ENCODE measurements around the gene ADGRG3.

ADGRG3 gene

DNA sequence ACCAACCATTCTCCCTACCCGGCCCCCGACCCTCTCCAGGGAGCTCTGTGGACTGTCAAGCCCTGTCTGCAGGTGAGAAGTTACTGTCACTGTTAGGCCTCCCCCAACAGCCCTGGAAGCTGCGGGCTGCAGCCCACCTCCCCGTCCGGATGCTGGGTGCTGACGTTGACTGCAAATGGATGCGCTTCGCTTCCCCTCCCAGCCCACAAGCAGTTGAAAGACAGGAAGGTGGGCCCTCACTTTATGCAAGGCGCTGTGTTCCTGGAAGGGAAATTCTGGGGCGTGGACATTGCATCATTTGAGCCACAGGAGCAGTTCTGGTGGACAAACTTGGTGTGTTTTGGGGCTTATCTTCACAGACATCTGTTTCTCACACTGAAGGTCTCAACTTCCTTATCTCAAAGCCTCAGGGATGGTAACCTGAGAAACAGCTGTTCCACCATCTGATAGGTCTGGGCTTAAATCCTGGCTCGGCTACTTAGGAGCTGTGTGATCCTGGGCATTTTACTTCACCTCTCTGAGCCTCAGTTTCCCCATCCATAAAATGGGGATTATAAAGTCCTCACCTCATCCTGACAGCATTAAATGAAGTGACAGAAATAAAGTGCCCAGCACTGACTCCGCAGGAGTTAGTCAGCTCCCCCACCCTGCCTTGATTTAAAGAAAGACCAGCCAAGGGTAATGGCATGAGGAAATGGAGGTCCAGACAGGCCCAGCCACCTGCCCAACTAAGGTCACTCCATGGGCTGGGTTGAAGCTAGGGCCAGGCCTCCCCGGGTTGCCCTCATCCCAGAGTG is 21.9 kb downstream of the ADGRG3 start:
- Histone ChIP-seq H3K9ac (ENCODE audit: low read depth, low read length) (no peak overlapping the region), H3K27ac (ENCODE audit: low read length) (no peak overlapping the region), H3K27me3 (ENCODE audit: insufficient read depth, low read length) (no peaks in the 10 kb centered on the region), H3K4me1 (ENCODE audit: insufficient read depth, low read length) (no peaks in the 10 kb centered on the region), H3K9me3 (ENCODE audit: insufficient read depth, low read depth, low read length) (no peaks in the 10 kb centered on the region), H3K36me3 (ENCODE audit: insufficient read depth, low read depth, low read length) (no peaks in the 10 kb centered on the region), H3K4me3 (ENCODE audit: low read length) (no peak overlapping the region)

- Histone ChIP-seq H3K36me3 (ENCODE audit: insufficient read depth, low read depth, low read length) (no peaks in the 10 kb centered on the region), H3K27me3 (ENCODE audit: insufficient read depth, low read length) (no peaks in the 10 kb centered on the region), H3K27ac (ENCODE audit: low read length) (no peak overlapping the region), H3K9ac (ENCODE audit: low read depth, low read length) (no peak overlapping the region), H3K9me3 (ENCODE audit: insufficient read depth, low read depth, low read length) (no peaks in the 10 kb centered on the region), H3K4me1 (ENCODE audit: insufficient read depth, low read length) (no peaks in the 10 kb centered on the region), H3K4me3 (ENCODE audit: low read length) (no peak overlapping the region)
These were observed 22.8 kb downstream of the ADGRG3 start for GRCh38 chr16:57690782-57691471.

DNA sequence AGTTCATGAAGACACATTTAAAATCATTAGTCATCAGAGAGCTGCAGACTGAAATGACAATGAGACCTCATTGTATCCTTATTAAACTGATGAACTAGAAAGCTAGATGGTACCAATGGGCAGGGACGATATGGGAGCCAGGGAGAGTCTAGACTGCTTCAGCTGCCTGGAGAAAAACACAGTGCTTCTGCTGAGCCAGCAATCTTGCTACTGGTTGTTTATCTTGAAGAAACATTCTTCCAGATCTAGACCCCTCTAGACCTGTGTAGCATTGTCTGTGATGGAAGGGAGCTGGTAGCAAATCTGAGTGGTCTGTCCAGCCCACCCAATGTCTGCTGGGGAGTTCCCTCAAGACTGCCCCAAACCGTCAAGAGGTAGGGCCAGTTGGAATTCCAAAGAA is 24.5 kb downstream of the ADGRG3 start:
- no peak overlapping the region for H3K4me3 ChIP-seq (ENCODE audit: low read length)
- H3K36me3 ChIP-seq (ENCODE audit: insufficient read depth, low read depth, low read length), result no peaks in the 10 kb centered on the region
- H3K27me3 ChIP-seq (ENCODE audit: insufficient read depth, low read length), result no peaks in the 10 kb centered on the region
- H3K27ac ChIP-seq (ENCODE audit: low read length), result no peak overlapping the region
- H3K9ac ChIP-seq (ENCODE audit: low read depth, low read length), result no peak overlapping the region
- no peaks in the 10 kb centered on the region for H3K9me3 ChIP-seq (ENCODE audit: insufficient read depth, low read depth, low read length)
- H3K4me1 ChIP-seq (ENCODE audit: insufficient read depth, low read length), result no peaks in the 10 kb centered on the region

- Histone ChIP-seq H3K4me1 (ENCODE audit: insufficient read depth, low read length) (no peaks in the 10 kb centered on the region), H3K36me3 (ENCODE audit: insufficient read depth, low read depth, low read length) (no peaks in the 10 kb centered on the region), H3K27me3 (ENCODE audit: insufficient read depth, low read length) (no peaks in the 10 kb centered on the region), H3K4me3 (ENCODE audit: low read length) (no peak overlapping the region), H3K27ac (ENCODE audit: low read length) (no peak overlapping the region), H3K9me3 (ENCODE audit: insufficient read depth, low read depth, low read length) (no peaks in the 10 kb centered on the region), H3K9ac (ENCODE audit: low read depth, low read length) (no peak overlapping the region)
These were observed 25.4 kb downstream of the ADGRG3 start for GRCh38 chr16:57693550-57693949.

DNA sequence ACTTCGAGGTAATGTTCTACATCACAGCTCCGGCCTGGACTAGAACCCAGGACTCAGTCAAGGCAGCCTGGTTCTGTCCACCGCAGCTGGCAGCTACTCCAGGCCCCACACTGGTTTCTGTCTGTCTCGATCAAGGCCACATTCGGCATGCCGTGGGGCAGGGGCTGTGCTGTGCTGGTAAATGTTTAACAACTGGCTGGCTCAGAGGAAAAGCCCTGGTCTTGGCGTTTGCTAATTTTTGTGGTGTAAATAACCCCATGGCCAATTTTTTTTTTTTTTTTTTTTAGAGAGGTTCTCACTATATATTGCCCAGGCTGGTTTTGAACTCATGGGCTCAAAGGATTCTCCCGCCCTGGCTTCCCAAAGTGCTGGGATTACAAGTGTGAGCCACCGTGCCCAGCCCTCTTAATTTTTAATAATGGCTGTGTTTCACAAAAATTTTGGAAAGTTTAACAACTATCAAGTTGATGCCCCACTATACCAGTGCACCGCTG is 26.2 kb downstream of the ADGRG3 start:
- Histone ChIP-seq H3K9ac (ENCODE audit: low read depth, low read length) (no peak overlapping the region), H3K4me3 (ENCODE audit: low read length) (no peak overlapping the region), H3K4me1 (ENCODE audit: insufficient read depth, low read length) (no peaks in the 10 kb centered on the region)

DNA sequence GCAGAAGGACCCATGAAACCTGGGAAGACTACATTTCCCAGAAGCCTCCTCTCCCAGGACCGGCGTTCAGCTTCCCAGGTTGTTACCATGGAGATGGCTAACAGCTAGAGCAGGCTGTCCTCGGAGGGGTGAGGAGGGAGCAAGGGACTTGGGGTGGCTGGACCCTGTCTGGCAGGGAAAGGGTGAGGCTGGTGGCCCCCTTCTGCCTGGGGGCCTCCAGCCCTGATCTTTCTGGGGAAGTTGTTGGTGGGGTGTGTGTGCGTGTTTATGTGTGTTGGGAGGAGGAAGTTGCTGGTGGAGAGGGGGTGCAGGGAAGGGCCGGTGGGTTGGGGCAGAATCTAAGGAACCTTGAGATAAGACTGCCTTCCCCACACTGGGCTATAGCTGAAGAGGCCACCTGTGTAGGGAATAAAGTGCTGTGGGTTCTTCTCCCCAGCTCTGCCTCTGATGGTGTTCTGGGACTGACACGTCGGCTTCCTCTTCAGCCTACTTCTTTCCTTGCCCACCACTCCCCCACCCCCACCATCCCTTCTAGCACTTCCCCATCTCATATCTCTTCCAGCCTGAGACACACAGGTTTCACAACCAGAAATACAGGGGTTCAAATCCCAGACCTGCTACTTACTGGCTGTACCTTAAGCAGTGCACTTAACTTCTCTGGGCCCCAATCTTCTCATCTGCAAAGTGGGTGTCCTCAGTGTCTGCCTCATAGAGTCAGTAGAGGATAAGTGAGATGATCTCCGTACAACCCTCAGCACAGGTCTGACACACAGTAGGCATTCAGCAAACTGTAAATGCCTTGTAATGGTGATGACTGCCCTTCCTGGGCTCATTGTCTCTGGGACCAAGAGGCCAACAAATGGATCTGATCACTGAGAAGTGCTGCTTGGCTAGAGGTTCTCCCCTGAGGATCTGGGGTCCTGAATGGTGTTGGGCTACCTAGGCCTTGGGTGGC is 26.9 kb downstream of the ADGRG3 start, which contains the start of gene DRC7:
Gene DRC7 (plus strand): TSS at position 82 of the 955 bp plus-strand sequence. CDS start 3,144 bp downstream, outside the sequence.
- no peaks in the 10 kb centered on the region for H3K4me1 ChIP-seq (ENCODE audit: insufficient read depth, low read length)
- no peaks in the 10 kb centered on the region for H3K27me3 ChIP-seq (ENCODE audit: insufficient read depth, low read length)
- H3K9me3 ChIP-seq (ENCODE audit: insufficient read depth, low read depth, low read length), result no peaks in the 10 kb centered on the region
- H3K36me3 ChIP-seq (ENCODE audit: insufficient read depth, low read depth, low read length), result no peaks in the 10 kb centered on the region
- H3K4me3 ChIP-seq (ENCODE audit: low read length), result peak within 1 kb of the TSS; percentile 50; the same call in 1 of the 2 replicates
- H3K9ac ChIP-seq (ENCODE audit: low read depth, low read length), result no peak within 1 kb of the TSS
- H3K27ac ChIP-seq (ENCODE audit: low read length), result no peak within 1 kb of the TSS

More for the DNA sequence above, 26.2 kb downstream of the ADGRG3 start:
- no peaks in the 10 kb centered on the region for H3K9me3 ChIP-seq (ENCODE audit: insufficient read depth, low read depth, low read length)
- no peak overlapping the region for H3K27ac ChIP-seq (ENCODE audit: low read length)
- no peaks in the 10 kb centered on the region for H3K36me3 ChIP-seq (ENCODE audit: insufficient read depth, low read depth, low read length)
- H3K27me3 ChIP-seq (ENCODE audit: insufficient read depth, low read length), result no peaks in the 10 kb centered on the region

DNA sequence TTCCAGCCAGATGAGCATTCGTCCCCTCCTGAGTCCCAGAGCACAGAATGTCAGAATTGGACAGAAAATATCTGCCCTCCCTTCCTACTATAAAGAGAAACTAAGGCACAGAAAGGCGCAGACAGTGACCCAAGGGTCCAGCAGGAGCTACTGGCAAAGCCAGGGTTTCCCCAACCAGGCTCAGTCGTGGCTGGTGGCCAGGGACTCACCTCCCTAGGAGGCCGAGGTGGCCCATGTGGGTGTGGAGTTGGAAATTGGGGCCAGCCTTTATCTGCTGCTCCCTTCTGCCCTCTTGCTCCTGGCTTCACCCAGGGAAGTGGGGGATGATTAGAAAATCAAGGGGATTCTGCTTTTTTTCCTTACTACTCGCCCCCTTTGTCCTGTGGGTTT is 27.6 kb downstream of the ADGRG3 start:
- H3K9me3 ChIP-seq (ENCODE audit: insufficient read depth, low read depth, low read length), result no peaks in the 10 kb centered on the region
- H3K27ac ChIP-seq (ENCODE audit: low read length), result no peak overlapping the region
- no peak overlapping the region for H3K9ac ChIP-seq (ENCODE audit: low read depth, low read length)
- H3K4me1 ChIP-seq (ENCODE audit: insufficient read depth, low read length), result no peaks in the 10 kb centered on the region
- no peaks in the 10 kb centered on the region for H3K36me3 ChIP-seq (ENCODE audit: insufficient read depth, low read depth, low read length)
- no peak overlapping the region for H3K4me3 ChIP-seq (ENCODE audit: low read length)
- H3K27me3 ChIP-seq (ENCODE audit: insufficient read depth, low read length), result no peaks in the 10 kb centered on the region

GRCh38 chr16:57696240-57696639 is 28.1 kb downstream of the ADGRG3 start:
- Histone ChIP-seq H3K9me3 (ENCODE audit: insufficient read depth, low read depth, low read length) (no peaks in the 10 kb centered on the region), H3K4me1 (ENCODE audit: insufficient read depth, low read length) (no peaks in the 10 kb centered on the region), H3K36me3 (ENCODE audit: insufficient read depth, low read depth, low read length) (no peaks in the 10 kb centered on the region), H3K27me3 (ENCODE audit: insufficient read depth, low read length) (no peaks in the 10 kb centered on the region), H3K27ac (ENCODE audit: low read length) (no peak overlapping the region), H3K9ac (ENCODE audit: low read depth, low read length) (no peak overlapping the region), H3K4me3 (ENCODE audit: low read length) (no peak overlapping the region)

GRCh38 chr16:57697896-57698537 is 29.9 kb downstream of the ADGRG3 start:
- H3K27ac ChIP-seq (ENCODE audit: low read length), result no peak overlapping the region
- H3K36me3 ChIP-seq (ENCODE audit: insufficient read depth, low read depth, low read length), result no peaks in the 10 kb centered on the region
- no peak overlapping the region for H3K4me3 ChIP-seq (ENCODE audit: low read length)
- H3K9me3 ChIP-seq (ENCODE audit: insufficient read depth, low read depth, low read length), result no peaks in the 10 kb centered on the region
- no peak overlapping the region for H3K9ac ChIP-seq (ENCODE audit: low read depth, low read length)
- H3K4me1 ChIP-seq (ENCODE audit: insufficient read depth, low read length), result no peaks in the 10 kb centered on the region
- H3K27me3 ChIP-seq (ENCODE audit: insufficient read depth, low read length), result no peaks in the 10 kb centered on the region

- Histone ChIP-seq H3K9me3 (ENCODE audit: insufficient read depth, low read depth, low read length) (no peaks in the 10 kb centered on the region), H3K27me3 (ENCODE audit: insufficient read depth, low read length) (no peaks in the 10 kb centered on the region), H3K36me3 (ENCODE audit: insufficient read depth, low read depth, low read length) (no peaks in the 10 kb centered on the region), H3K27ac (ENCODE audit: low read length) (no peak overlapping the region), H3K4me3 (ENCODE audit: low read length) (no peak overlapping the region), H3K9ac (ENCODE audit: low read depth, low read length) (no peak overlapping the region), H3K4me1 (ENCODE audit: insufficient read depth, low read length) (no peaks in the 10 kb centered on the region)
These were observed 30.8 kb downstream of the ADGRG3 start for GRCh38 chr16:57698812-57699405.
